Hypothalamus (tissue), 51 donors: ENCODE measurements around the gene TRIM37.
"Not testable (repeated sequence)": the region's sequence is repeated elsewhere in the genome, so short reads cannot be mapped to it uniquely, and the experiment has no call there.

Source experiments
- DNase-seq, 51 donors: peaks; one replicate each; lab custom pipeline; 2025; lab: John Stamatoyannopoulos, UW

The TRIM37 gene

DNA sequence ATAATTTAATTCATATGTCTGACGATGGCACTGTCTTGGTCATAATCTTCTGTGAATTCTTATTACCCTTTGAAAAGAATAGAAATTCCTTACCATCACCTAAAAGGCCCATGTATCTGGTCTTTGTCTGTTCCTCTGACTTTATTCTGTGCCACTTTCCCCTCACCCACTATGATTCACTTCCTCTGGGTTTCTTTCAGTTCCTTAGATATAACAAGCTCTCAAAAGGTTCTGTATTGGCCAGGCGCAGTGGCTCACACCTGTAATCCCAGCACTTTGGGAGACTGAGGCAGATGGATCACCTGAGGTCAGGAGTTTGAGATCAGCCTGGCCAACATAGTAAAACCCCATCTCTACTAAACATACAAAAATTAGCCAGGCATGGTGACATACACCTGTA lies 152.3 kb downstream of the TRIM37 start:
- DNase-seq, result not testable (repeated sequence)

DNA sequence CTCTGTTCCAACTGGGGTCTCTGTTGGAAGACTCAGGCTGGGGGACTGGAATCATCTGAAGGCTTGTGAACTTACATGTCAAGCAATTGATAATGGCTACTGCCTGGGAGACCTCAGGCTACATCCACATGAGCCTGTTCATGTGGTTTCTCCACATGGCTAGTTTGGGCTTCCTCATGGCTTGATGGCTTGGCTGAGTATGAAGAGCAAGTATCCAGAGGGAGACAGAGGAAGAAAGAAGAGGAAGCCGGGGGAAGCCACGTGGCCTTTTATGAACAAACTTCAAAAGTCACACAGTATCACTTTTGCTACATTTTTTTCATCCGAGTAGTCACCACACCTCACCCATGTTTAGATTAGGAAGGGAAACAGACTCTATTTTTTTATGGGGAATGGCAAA lies 158.9 kb downstream of the TRIM37 start:
- DNase-seq, result no peak

DNA sequence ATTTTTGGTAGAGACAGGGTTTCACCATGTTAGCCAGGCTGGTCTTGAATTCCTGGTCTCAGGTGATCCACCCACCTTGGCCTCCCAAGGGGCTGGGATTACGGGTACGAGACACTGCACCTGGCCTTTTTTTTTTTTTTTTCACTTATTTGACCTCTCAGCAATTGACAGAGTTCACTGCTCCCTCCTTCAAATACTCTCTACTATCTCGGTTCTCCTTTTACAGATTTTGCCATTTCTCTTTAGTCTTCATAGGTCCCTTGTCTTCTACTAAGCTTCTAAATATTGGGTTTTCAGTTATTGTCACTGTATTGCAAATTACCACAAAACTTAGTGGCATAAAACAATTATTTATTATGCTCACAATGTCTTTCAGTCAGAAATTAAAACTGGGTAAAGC lies 159.3 kb downstream of the TRIM37 start:
- DNase-seq, result no peak

DNA sequence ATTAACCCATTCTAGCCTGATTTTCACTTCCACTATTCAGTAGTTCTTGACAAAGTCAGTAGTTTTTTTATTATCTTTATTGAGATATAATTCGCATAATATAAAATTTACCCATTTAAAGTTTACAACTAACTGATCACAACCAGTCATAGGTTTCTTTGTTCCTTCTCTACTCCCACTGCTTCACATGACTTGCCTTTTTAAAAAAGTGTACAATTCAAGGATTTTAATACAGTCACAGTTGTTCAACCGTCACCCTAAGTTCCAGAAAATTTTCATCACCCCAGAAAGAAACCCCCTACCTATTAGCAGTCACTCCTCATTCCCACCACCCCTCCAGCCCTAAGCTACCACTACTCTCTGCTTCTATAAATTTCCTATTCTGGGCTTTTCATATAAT lies 162.5 kb downstream of the TRIM37 start:
- DNase-seq, result no peak

DNA sequence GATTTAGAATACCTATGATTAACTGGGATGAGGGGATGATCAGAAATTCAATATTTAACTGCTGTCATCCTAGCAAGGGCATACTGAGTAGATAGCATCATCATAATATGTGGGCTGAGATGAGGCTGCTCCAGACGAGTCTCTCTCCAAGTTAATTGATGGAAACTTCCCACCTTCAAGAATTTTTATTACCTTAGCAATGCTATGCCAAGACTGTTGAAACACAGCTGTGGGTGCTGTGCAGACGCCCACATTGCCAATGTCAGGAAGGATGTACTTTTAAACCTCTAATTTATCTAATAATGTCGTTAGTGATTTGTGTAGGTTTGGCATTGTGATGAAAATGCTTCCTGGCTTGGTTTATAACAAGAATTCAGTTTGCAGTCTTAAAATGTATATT lies 170.4 kb downstream of the TRIM37 start:
- DNase-seq, result peak in 2 of 51 donors; percentile 1 to 30

DNA sequence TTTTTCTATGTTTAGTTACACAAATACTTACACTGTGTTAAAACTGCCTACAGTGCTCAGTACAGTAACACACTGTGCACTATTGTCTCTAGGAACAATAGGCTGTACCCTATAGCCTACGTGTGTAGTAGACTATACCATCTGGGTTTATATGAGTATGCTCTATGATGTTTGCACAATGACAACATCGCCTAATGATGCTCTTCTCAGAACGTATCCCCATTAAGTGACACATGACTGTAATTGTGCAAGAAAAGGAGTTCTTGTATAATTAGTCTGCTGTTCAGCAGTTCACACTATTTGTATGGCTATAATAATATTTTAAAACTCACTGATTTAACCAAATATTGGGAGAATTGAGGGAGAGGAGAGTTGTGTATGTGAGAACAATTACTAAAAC lies 173.7 kb downstream of the TRIM37 start:
- no peak for DNase-seq
